ENCODE results near the gene CCDC27.

The CCDC27 gene

DNA sequence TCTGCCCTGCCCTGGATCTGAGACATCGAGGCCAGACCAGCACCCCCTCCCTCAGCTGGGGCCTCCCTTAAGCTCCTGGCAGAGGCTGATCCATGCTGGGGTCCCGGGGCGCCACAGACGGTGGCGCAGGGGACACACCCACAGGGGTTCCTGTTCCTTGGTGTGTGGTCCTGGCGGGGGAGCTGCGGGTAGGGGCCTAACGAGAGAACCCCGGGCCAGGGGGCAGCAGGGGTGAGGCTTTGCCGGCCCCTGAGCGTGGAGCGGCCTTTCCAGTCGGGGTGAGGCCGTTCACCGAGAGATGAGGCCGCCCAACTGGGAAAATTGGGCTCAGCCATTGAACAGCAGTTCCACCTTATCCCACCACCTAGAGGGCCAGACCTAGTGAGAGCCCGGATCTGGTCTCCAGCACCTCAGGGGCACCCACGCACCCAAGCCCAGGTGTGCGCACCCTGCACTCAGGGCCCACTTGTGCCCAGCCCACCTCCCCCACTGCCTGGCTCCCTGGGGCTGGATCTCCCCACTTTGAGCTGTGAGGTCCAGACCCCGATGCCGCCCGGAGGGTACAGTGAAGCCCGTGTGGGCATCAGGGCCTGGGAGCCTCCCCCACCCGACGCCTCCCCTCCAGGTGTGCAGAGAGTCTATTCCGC, 45.5 kb upstream of the CCDC27 start:
- no peak overlapping the region for H3K4me3 ChIP-seq (ENCODE audit: low read depth, low read length)
- peaks cover 31% of the 10 kb centered on the region for H3K36me3 ChIP-seq
- no peaks in the 10 kb centered on the region for H3K27me3 ChIP-seq (ENCODE audit: insufficient read depth, low read depth, severe bottlenecking)
- no peaks in the 10 kb centered on the region for H3K9me3 ChIP-seq (ENCODE audit: severe bottlenecking)
- H3K27ac ChIP-seq, result no peak overlapping the region
- TF ChIP-seq CTCF (IDR thresholded peaks at IDR 0.05; ENCODE audit: low read depth, low read length), result no peak
- no peak for DNase-seq

DNA sequence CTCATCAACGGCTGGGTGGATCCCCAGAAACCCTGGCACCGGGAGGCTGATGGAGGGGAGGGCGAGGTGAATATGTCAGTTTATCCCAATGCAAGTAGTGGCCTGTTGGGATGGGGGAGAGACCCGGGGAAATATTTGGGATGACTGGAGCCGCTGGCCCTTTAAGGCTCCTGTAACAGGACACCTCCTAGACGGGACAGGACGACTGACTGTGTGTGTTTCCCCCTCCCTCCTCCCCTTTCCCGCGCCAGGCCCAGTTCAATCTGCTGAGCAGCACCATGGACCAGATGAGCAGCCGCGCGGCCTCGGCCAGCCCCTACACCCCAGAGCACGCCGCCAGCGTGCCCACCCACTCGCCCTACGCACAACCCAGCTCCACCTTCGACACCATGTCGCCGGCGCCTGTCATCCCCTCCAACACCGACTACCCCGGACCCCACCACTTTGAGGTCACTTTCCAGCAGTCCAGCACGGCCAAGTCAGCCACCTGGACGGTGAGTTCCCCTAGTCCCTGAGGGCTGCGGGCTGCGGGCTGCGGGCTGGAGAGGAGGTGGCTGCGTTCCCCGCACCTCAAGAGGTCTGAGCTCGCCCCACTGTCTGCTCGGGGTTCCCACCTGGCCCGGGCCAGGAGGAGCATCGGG, 44.8 kb upstream of the CCDC27 start:
- peaks cover 35% of the 10 kb centered on the region for H3K36me3 ChIP-seq
- H3K27me3 ChIP-seq (ENCODE audit: insufficient read depth, low read depth, severe bottlenecking), result no peaks in the 10 kb centered on the region
- no peak overlapping the region for H3K27ac ChIP-seq
- no peak overlapping the region for H3K4me3 ChIP-seq (ENCODE audit: low read depth, low read length)
- no peak for DNase-seq
- no peak for TF ChIP-seq CTCF (IDR thresholded peaks at IDR 0.05; ENCODE audit: low read depth, low read length)
- no peaks in the 10 kb centered on the region for H3K9me3 ChIP-seq (ENCODE audit: severe bottlenecking)

- DNase-seq, result no peak
- Histone ChIP-seq H3K36me3 (peaks cover 35% of the 10 kb centered on the region), H3K27me3 (ENCODE audit: insufficient read depth, low read depth, severe bottlenecking) (no peaks in the 10 kb centered on the region), H3K4me3 (ENCODE audit: low read depth, low read length) (no peak overlapping the region), H3K9me3 (ENCODE audit: severe bottlenecking) (no peaks in the 10 kb centered on the region), H3K27ac (no peak overlapping the region)
- no peak for TF ChIP-seq CTCF (IDR thresholded peaks at IDR 0.05; ENCODE audit: low read depth, low read length)
Measured at GRCh38 chr1:3707939-3708328, 44.3 kb upstream of the CCDC27 start.

DNA sequence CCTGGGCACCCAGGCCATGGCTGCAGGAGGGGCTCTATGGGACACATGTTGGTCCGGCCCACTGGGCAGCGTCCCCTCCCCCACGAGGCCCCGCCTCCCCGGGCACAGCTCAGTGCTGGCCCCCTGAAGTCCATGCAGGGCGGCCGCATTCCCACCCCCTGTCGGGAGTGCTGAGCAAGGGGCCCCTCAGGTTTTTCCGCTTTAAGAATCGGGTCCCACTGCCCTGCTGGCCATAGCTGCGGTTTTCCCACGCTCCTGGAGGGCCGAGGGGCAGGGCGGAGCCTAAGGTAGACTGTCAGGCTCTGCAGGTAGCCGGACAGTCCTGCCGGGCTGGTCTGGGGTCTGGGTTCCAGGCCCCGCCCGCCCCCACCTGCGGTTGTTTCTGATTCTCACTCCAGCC, 43.5 kb upstream of the CCDC27 start:
- no peak overlapping the region for H3K4me3 ChIP-seq (ENCODE audit: low read depth, low read length)
- DNase-seq, result no peak
- H3K27me3 ChIP-seq (ENCODE audit: insufficient read depth, low read depth, severe bottlenecking), result no peaks in the 10 kb centered on the region
- H3K27ac ChIP-seq, result no peak overlapping the region
- no peak for TF ChIP-seq CTCF (IDR thresholded peaks at IDR 0.05; ENCODE audit: low read depth, low read length)
- H3K36me3 ChIP-seq, result peaks cover 37% of the 10 kb centered on the region
- H3K9me3 ChIP-seq (ENCODE audit: severe bottlenecking), result no peaks in the 10 kb centered on the region

DNA sequence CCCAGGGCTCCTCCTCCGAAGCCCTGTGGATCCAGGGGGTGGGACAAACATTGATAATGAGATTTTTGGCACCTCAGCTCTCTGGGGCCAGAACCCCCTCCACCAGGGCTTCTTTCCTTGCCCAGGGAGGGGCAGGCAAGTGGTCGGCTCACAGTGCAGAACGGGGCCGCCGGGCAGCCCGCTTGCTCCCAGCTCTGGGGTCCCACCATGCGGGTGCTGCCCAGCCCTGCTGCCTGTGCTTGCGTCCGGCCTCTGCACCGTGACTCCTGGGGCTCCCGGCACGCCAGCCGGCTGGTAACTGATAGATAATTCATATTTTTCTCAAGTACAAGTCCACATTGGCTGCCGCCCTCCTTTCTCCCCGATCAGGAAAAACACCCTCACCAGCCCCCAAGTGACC, 42.0 kb upstream of the CCDC27 start:
- peaks cover 34% of the 10 kb centered on the region for H3K36me3 ChIP-seq
- no peak overlapping the region for H3K27ac ChIP-seq
- no peak for TF ChIP-seq CTCF (IDR thresholded peaks at IDR 0.05; ENCODE audit: low read depth, low read length)
- DNase-seq, result no peak
- H3K27me3 ChIP-seq (ENCODE audit: insufficient read depth, low read depth, severe bottlenecking), result no peaks in the 10 kb centered on the region
- H3K4me3 ChIP-seq (ENCODE audit: low read depth, low read length), result no peak overlapping the region
- no peaks in the 10 kb centered on the region for H3K9me3 ChIP-seq (ENCODE audit: severe bottlenecking)

DNA sequence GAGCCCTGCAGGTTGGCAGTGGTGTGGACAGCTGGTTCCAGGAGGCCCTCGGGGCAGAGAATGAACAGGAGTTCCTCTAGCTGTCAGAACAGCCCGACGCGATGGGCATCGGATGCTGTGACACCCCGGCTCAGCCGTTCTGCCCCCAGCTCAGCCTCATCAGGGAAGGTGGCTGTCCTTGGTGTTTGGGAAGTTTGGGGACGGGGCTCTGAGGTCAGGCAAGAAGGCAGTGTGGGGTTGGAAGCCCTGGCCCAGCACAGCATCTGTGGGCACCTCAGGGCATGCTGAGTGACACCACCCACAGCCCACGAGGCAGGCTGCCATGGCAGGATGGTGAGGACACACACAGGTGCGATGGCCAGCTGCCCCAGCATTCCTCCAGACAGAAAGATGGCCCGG, 40.9 kb upstream of the CCDC27 start:
- Histone ChIP-seq H3K27me3 (ENCODE audit: insufficient read depth, low read depth, severe bottlenecking) (no peaks in the 10 kb centered on the region), H3K4me3 (ENCODE audit: low read depth, low read length) (no peak overlapping the region), H3K9me3 (ENCODE audit: severe bottlenecking) (no peaks in the 10 kb centered on the region), H3K36me3 (peaks cover 34% of the 10 kb centered on the region), H3K27ac (no peak overlapping the region)
- DNase-seq, result no peak
- TF ChIP-seq CTCF (IDR thresholded peaks at IDR 0.05; ENCODE audit: low read depth, low read length), result no peak
